ENCODE data around the gene PTPRN2. TPM values are rescaled to one million over a fixed set of nuclear protein-coding genes. Genes with fewer than 3 reads are reported as not detected.
"Not testable (repeated sequence)": the region's sequence is repeated elsewhere in the genome, so short reads cannot be mapped to it uniquely, and the experiment has no call there.

Gene PTPRN2
- total and polyA plus RNA-seq, 2 donors from 2014 or later, result 4.8 to 6.2 TPM

GRCh38 chr7:157564517-157565177 is 1023.0 kb downstream of the PTPRN2 start:
- no peak overlapping the region for H3K4me3 ChIP-seq (ENCODE audit: low read length in 3 of 3)
- no peak overlapping the region for H3K9ac ChIP-seq (ENCODE audit: low read length in 3 of 3)
- H3K4me1 ChIP-seq (ENCODE audit: control insufficient read depth in 2 of 3, insufficient read depth in 2 of 3, low read depth in 1 of 3, low read length in 3 of 3), result peaks cover 0 to 10% (median 0%) of the 10 kb centered on the region in 3 donors
- H3K36me3 ChIP-seq (ENCODE audit: control insufficient read depth in 2 of 3, insufficient read depth in 3 of 3, low read length in 3 of 3), result no peaks in the 10 kb centered on the region
- TF ChIP-seq CTCF (IDR thresholded peaks at IDR 0.05; ENCODE audit: borderline replicate concordance, extremely low read depth, insufficient read depth), result no peak
- DNase-seq (peak in 1 of 5 donors; percentile 18), FAIRE-seq (no peak)
- H3K9me3 ChIP-seq (ENCODE audit: control insufficient read depth in 2 of 3, insufficient read depth in 1 of 3, low read length in 3 of 3), result no peaks in the 10 kb centered on the region
- no peak overlapping the region for H3K27ac ChIP-seq (ENCODE audit: low read depth in 2 of 2, low read length in 2 of 2)
- H3K27me3 ChIP-seq (ENCODE audit: control insufficient read depth, insufficient read depth, low read length), result no peaks in the 10 kb centered on the region
- intact Hi-C loops (cut with DNase I), result no loop called here

- H3K9ac ChIP-seq (ENCODE audit: low read length in 3 of 3); H3K27me3 ChIP-seq (ENCODE audit: control insufficient read depth, insufficient read depth, low read length); H3K27ac ChIP-seq (ENCODE audit: low read depth in 2 of 2, low read length in 2 of 2); H3K4me3 ChIP-seq (ENCODE audit: low read length in 3 of 3); intact Hi-C loops (cut with DNase I); H3K36me3 ChIP-seq (ENCODE audit: control insufficient read depth in 2 of 3, insufficient read depth in 3 of 3, low read length in 3 of 3); H3K9me3 ChIP-seq (ENCODE audit: control insufficient read depth in 2 of 3, insufficient read depth in 1 of 3, low read length in 3 of 3); FAIRE-seq: not testable (repeated sequence)
- H3K4me1 ChIP-seq (ENCODE audit: control insufficient read depth in 2 of 3, insufficient read depth in 2 of 3, low read depth in 1 of 3, low read length in 3 of 3), result peaks cover 0 to 10% (median 0%) of the 10 kb centered on the region in 3 donors
- DNase-seq, result peak in 1 of 5 donors; percentile 20
Observed at GRCh38 chr7:157563467-157564135, 1024.0 kb downstream of the PTPRN2 start.

- not testable (repeated sequence) for FAIRE-seq; H3K4me3 ChIP-seq (ENCODE audit: low read length in 3 of 3)
Observed at GRCh38 chr7:157562522-157563398, 1024.9 kb downstream of the PTPRN2 start.

GRCh38 chr7:157561816-157562410 is 1025.7 kb downstream of the PTPRN2 start:
- Histone ChIP-seq H3K9me3 (ENCODE audit: control insufficient read depth in 2 of 3, insufficient read depth in 1 of 3, low read length in 3 of 3) (no peaks in the 10 kb centered on the region), H3K9ac (ENCODE audit: low read length in 3 of 3) (no peak overlapping the region), H3K4me3 (ENCODE audit: low read length in 3 of 3) (no peak overlapping the region), H3K27me3 (ENCODE audit: control insufficient read depth, insufficient read depth, low read length) (no peaks in the 10 kb centered on the region), H3K4me1 (ENCODE audit: control insufficient read depth in 2 of 3, insufficient read depth in 2 of 3, low read depth in 1 of 3, low read length in 3 of 3) (no peaks in the 10 kb centered on the region), H3K27ac (ENCODE audit: low read depth in 2 of 2, low read length in 2 of 2) (no peak overlapping the region), H3K36me3 (ENCODE audit: control insufficient read depth in 2 of 3, insufficient read depth in 3 of 3, low read length in 3 of 3) (no peaks in the 10 kb centered on the region)
- intact Hi-C loops (cut with DNase I), result no loop called here
- DNase-seq, result peak in 1 of 5 donors; percentile 41
- FAIRE-seq, result no peak
- TF ChIP-seq CTCF (IDR thresholded peaks at IDR 0.05; ENCODE audit: borderline replicate concordance, extremely low read depth, insufficient read depth), result no peak

More at GRCh38 chr7:157562522-157563398, 1024.9 kb downstream of the PTPRN2 start:
- H3K27ac ChIP-seq (ENCODE audit: low read depth in 2 of 2, low read length in 2 of 2); H3K27me3 ChIP-seq (ENCODE audit: control insufficient read depth, insufficient read depth, low read length); H3K9ac ChIP-seq (ENCODE audit: low read length in 3 of 3); intact Hi-C loops (cut with DNase I); H3K4me1 ChIP-seq (ENCODE audit: control insufficient read depth in 2 of 3, insufficient read depth in 2 of 3, low read depth in 1 of 3, low read length in 3 of 3); H3K36me3 ChIP-seq (ENCODE audit: control insufficient read depth in 2 of 3, insufficient read depth in 3 of 3, low read length in 3 of 3); H3K9me3 ChIP-seq (ENCODE audit: control insufficient read depth in 2 of 3, insufficient read depth in 1 of 3, low read length in 3 of 3): not testable (repeated sequence)
- DNase-seq, result peak in 1 of 5 donors; percentile 26

Measured in kidney (tissue), 14 donors.